Measurements from ENCODE around the gene PIEZO2.

PIEZO2 gene

DNA sequence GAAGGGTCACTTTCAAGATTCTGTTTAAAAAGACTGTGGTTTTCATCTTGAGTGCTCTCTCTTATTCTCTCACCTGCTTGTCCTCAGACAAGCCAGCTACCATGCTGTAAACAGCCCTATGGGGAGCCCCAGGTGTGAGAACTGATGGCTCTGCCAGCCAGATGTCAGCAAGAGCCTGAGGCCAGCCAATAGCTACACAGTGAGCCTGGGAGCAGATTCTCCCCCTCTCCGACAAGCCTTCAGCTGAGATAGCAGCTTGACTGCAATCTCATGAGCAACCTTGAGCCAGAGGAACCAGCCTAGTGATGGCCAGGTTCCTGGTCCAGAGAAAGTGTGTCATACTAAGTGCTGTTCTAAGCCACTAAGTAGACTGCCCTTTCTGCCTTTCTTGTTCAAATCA, 351.5 kb downstream of the PIEZO2 start:
- no peak overlapping the region for H3K27ac Mint-ChIP-seq
- peaks cover 3% of the 10 kb centered on the region for H3K27me3 Mint-ChIP-seq (ENCODE audit: low read depth)
- no peaks in the 10 kb centered on the region for H3K36me3 Mint-ChIP-seq (ENCODE audit: low read depth)
- no peaks in the 10 kb centered on the region for H3K9me3 Mint-ChIP-seq
- H3K4me1 Mint-ChIP-seq (ENCODE audit: low read depth): no peaks in the 10 kb centered on the region
- H3K4me3 Mint-ChIP-seq: no peak overlapping the region

DNA sequence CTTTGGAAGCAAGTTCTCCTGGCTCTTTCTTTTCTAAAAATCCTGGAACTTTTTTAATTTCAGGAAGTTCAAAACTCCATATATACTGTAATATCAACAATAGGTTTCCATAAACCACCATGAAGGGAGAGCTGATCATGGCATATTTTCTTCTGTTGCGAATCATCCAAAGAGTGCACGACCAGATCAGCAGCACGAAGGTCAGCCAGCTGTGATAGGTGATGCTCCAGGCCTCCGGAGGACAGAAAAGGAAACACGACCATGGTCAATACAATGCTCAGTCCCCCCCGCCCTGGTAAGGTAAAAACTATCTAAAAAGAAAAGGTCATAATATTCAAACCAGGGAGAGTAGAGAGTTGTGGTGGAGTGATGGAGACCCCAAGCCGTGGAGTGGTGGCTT, 354.6 kb downstream of the PIEZO2 start:
- Mint-ChIP-seq H3K27me3 (ENCODE audit: low read depth) (peaks cover 13% of the 10 kb centered on the region), H3K9me3 (no peaks in the 10 kb centered on the region), H3K4me3 (no peak overlapping the region), H3K27ac (no peak overlapping the region), H3K4me1 (ENCODE audit: low read depth) (no peaks in the 10 kb centered on the region), H3K36me3 (ENCODE audit: low read depth) (no peaks in the 10 kb centered on the region)

DNA sequence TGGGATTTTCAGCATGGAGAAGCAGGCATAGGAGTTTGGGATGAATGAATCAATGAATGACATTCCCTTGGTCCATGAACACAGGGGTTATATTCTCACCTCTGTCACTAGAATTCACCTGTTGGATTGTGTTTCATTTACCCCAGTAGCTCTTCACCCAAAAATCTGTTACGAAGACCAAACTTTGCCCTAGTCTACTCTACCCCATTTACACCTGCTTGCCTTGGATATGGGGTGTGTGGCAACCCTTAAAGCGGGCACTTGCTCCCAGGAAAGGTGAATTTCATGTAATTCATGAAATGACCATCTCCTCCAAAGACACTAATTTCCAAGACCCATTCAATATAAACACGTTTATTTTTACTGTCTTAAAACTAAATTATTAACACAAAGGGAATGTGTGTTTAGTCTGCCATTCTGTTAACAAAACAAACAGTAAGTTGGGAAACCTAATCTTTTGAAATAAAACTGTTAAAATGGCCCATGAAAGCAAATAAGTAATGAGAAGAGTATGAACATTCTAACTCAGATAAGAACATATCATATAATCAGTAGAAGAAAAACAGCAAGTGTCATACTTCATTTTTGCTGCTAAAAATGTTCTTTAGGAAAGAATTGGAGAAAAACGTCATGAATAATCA, 355.5 kb downstream of the PIEZO2 start:
- Mint-ChIP-seq H3K9me3 (no peaks in the 10 kb centered on the region), H3K4me1 (ENCODE audit: low read depth) (no peaks in the 10 kb centered on the region), H3K36me3 (ENCODE audit: low read depth) (no peaks in the 10 kb centered on the region), H3K4me3 (no peak overlapping the region), H3K27ac (no peak overlapping the region), H3K27me3 (ENCODE audit: low read depth) (peaks cover 18% of the 10 kb centered on the region)

DNA sequence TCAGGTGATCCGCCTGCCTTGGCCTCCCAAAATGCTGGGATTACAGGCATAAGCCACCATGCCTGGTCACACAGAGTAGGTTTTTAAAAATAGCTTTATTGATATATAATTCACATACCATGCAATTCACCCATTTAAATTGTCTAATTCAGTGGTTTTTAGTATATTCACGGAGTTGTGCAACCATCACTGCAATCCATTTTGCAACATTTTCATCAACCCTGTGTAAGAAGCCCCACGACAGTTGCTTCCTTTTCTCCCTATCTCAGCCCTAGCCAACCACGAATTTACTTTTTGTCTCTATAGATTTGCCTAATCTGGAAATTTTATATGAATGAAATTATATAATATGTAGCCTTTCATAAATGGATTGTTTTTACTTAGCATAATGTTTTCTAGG, 357.2 kb downstream of the PIEZO2 start:
- Mint-ChIP-seq H3K36me3 (ENCODE audit: low read depth) (no peaks in the 10 kb centered on the region), H3K9me3 (no peaks in the 10 kb centered on the region), H3K27me3 (ENCODE audit: low read depth) (peaks cover 25% of the 10 kb centered on the region), H3K27ac (no peak overlapping the region), H3K4me1 (ENCODE audit: low read depth) (peaks cover 4% of the 10 kb centered on the region), H3K4me3 (no peak overlapping the region)

DNA sequence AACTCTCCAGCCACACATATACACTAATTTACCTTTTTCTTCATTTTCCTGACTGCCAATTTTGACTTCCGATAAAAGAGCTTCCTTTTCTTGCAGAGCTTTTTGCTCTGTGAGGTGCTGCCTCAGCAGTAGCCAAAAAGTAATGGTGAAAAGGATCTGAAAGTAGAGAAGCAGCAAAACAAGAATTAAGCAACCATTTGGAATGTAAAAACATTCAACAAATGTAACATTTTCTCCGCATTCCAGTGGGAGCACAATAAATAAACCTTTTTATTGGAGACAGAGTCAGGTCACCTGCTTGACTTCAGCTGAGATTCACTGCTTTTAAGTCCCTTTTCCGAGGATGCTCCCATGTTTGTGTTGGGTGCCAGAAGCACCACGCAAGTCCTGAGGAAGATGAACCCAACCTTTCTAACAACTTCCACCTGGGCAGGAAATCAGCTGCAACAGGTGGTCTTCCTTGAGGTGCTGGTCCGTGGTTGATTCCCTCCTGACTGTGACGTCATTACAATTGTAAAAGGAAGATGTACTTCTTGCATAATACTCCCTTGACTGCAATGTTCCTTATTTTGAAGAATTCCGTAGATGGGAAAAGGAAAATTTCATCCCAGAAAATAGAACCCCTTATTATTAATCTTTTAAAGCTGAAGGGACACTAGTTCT, 358.1 kb downstream of the PIEZO2 start:
- no peaks in the 10 kb centered on the region for H3K9me3 Mint-ChIP-seq
- no peak overlapping the region for H3K4me3 Mint-ChIP-seq
- H3K4me1 Mint-ChIP-seq (ENCODE audit: low read depth): peaks cover 5% of the 10 kb centered on the region
- peaks cover 29% of the 10 kb centered on the region for H3K27me3 Mint-ChIP-seq (ENCODE audit: low read depth)
- no peak overlapping the region for H3K27ac Mint-ChIP-seq
- H3K36me3 Mint-ChIP-seq (ENCODE audit: low read depth): no peaks in the 10 kb centered on the region

DNA sequence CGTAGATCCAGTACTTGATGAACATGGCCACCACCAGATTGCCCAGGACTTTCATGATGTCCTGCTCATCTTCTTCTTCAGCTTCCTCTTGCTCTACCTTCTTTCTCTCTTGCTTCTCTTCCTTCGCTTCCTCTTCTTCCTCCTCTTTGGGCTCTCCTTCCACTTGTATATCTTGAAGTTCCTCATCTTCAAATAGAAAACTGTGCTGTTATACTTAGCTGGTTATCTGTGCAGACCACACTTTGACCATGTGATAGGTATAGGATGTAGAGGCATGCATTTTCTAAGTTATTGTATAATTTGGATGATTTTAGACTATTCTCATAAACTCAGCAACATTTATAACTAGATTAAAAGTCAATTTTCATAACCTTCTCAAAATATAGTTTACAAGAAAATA, 360.2 kb downstream of the PIEZO2 start:
- Mint-ChIP-seq H3K9me3 (no peaks in the 10 kb centered on the region), H3K27ac (no peak overlapping the region), H3K27me3 (ENCODE audit: low read depth) (peaks cover 50% of the 10 kb centered on the region), H3K4me3 (no peak overlapping the region), H3K4me1 (ENCODE audit: low read depth) (peaks cover 5% of the 10 kb centered on the region), H3K36me3 (ENCODE audit: low read depth) (no peaks in the 10 kb centered on the region)

DNA sequence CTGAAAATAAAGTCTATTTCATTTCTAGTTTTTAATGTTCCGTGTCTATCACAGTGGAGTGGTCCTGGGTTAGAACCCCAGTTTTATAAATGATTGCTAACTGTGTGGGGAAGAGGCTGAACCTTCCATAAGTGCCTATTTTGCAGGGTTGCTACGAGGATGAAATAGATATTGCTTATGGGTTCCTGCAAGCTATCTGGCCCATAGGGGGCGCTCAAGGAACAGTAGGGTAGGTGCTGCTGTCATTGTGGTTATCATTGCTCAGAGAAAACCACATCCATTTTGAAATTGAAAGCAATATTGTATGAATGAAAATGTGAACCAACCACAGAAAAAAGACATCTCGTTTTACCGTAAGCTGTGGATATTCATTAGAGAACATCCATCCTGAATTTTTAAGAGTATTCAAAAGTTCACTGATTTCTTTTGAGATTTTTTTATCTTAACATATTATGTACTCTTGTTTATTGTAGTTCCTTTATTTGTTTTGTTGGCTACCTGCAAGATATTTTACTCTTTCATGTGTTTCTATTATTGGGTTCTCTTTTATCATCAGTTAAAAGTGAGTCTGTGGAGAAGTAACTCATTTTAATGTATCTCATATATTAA, 362.0 kb downstream of the PIEZO2 start:
- H3K9me3 Mint-ChIP-seq: no peaks in the 10 kb centered on the region
- no peaks in the 10 kb centered on the region for H3K36me3 Mint-ChIP-seq (ENCODE audit: low read depth)

DNA sequence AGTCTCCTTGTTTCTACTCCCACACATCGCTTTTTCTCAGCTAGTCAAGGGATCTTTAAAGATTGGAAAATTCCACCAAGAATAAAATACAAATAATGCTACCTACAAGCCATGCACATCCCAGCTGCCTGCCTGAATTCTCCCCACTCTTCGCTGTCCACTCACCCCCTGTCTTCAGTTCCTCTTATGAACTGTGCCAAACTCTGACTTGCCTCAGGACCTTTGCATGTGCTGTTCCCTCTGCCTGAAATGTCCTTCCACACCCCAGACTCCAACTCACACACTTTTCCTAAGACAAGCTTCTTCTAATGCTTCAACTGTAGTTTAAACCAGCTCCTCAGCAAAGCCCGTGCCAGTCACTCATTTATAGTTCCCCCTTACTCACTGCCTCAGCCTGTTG, 363.6 kb downstream of the PIEZO2 start:
- no peak overlapping the region for H3K4me3 Mint-ChIP-seq
- no peaks in the 10 kb centered on the region for H3K9me3 Mint-ChIP-seq
- no peaks in the 10 kb centered on the region for H3K36me3 Mint-ChIP-seq (ENCODE audit: low read depth)
- H3K4me1 Mint-ChIP-seq (ENCODE audit: low read depth): peaks cover 5% of the 10 kb centered on the region
- H3K27me3 Mint-ChIP-seq (ENCODE audit: low read depth): peaks cover 53% of the 10 kb centered on the region
- no peak overlapping the region for H3K27ac Mint-ChIP-seq

More for the DNA sequence above, 362.0 kb downstream of the PIEZO2 start:
- Mint-ChIP-seq H3K27ac (no peak overlapping the region), H3K4me3 (no peak overlapping the region), H3K4me1 (ENCODE audit: low read depth) (peaks cover 5% of the 10 kb centered on the region), H3K27me3 (ENCODE audit: low read depth) (peaks cover 63% of the 10 kb centered on the region)

DNA sequence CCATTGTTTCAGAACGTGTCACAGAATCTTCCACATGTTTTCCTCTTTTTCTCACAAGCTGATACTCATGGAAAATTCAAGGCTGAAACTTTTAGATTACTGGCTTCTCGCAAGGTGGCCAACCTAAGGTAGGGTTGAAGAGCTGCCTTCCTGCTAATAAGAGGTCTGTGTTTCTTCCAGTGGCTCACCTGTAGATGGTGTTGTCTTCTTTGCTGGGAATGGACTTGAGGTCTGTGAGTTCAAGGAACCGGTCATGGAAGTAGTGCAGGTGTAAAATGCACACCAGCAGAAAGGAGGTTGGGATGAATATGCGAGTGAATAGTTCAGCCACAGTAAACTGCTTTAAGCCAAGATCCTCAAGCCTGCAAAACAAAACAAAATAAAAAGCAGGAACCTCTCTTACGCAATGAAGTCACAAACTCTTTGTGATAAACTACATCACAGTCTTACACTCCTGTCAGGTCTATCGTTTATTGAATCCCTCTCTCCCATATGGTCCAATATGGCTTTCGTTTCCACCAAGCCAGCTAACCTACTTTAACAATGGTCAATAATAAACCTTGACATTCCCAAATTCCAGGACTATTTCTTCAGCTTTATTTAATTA, 364.7 kb downstream of the PIEZO2 start:
- no peaks in the 10 kb centered on the region for H3K36me3 Mint-ChIP-seq (ENCODE audit: low read depth)
- peaks cover 55% of the 10 kb centered on the region for H3K27me3 Mint-ChIP-seq (ENCODE audit: low read depth)
- peaks cover 5% of the 10 kb centered on the region for H3K4me1 Mint-ChIP-seq (ENCODE audit: low read depth)
- no peak overlapping the region for H3K27ac Mint-ChIP-seq
- H3K4me3 Mint-ChIP-seq: no peak overlapping the region
- no peaks in the 10 kb centered on the region for H3K9me3 Mint-ChIP-seq

DNA sequence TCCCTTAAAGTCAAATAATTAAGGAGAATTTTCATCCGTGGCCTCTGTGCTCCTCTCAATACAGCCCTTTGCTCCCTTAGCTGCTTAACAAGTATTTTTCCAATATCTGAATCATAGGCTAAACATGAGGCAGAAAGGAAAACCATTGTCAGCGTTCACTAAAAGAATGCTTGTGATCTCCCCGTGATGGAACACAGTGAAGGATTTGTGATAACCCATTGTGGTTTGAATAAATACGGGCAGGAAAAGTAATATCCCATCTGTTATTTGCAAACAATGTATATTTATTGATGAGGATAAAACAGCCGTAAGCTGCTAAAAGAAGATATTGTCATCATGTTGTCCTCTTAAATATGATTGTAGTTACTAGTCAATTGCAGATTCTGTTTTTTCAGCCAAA, 365.4 kb downstream of the PIEZO2 start:
- Mint-ChIP-seq H3K4me1 (ENCODE audit: low read depth) (peaks cover 5% of the 10 kb centered on the region), H3K4me3 (no peak overlapping the region), H3K27ac (no peak overlapping the region), H3K36me3 (ENCODE audit: low read depth) (no peaks in the 10 kb centered on the region), H3K9me3 (no peaks in the 10 kb centered on the region), H3K27me3 (ENCODE audit: low read depth) (peaks cover 54% of the 10 kb centered on the region)

DNA sequence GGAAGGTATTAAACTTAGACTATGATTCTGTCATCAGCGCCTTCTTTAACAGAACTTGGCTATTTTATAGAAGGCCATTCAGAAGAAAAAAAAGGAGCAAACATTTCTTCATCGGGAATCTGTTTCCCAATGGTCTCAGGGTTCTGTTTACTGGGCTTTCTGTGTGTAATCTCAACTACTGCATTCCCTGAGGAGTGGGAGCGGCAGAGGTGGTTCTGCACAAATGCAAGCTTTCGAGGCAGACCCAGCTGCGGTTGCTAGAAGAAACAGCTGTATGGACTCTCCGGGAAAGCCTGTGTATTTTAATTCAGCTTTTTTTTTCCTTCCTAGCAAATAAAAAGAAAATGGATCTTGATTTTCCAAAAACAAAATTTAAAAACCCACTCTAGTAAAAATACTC, 372.9 kb downstream of the PIEZO2 start:
- no peak overlapping the region for H3K27ac Mint-ChIP-seq
- H3K27me3 Mint-ChIP-seq (ENCODE audit: low read depth): peaks cover 16% of the 10 kb centered on the region
- no peaks in the 10 kb centered on the region for H3K36me3 Mint-ChIP-seq (ENCODE audit: low read depth)
- no peak overlapping the region for H3K4me3 Mint-ChIP-seq
- H3K4me1 Mint-ChIP-seq (ENCODE audit: low read depth): no peaks in the 10 kb centered on the region
- H3K9me3 Mint-ChIP-seq: no peaks in the 10 kb centered on the region

DNA sequence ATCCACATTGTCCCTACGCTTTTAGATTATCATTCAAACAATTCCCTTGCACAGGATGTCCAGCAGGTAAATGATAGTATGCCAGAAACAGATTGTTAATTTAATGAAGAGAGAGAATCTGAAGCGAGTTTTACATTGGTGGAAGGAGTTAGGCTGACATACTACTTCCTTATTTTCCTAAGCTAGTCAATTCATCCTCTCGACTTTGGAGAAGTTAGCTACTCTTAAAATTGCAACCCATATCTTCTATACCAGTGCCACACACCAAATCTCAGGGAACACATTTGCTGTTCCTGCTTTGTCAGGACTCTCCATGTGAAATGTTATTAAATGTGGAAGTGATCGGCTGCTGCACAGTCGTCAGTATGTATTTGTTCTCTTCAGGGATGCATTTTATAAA, 374.3 kb downstream of the PIEZO2 start:
- Mint-ChIP-seq H3K4me1 (ENCODE audit: low read depth) (no peaks in the 10 kb centered on the region), H3K27me3 (ENCODE audit: low read depth) (peaks cover 16% of the 10 kb centered on the region), H3K36me3 (ENCODE audit: low read depth) (no peaks in the 10 kb centered on the region), H3K9me3 (no peaks in the 10 kb centered on the region), H3K4me3 (no peak overlapping the region), H3K27ac (no peak overlapping the region)

DNA sequence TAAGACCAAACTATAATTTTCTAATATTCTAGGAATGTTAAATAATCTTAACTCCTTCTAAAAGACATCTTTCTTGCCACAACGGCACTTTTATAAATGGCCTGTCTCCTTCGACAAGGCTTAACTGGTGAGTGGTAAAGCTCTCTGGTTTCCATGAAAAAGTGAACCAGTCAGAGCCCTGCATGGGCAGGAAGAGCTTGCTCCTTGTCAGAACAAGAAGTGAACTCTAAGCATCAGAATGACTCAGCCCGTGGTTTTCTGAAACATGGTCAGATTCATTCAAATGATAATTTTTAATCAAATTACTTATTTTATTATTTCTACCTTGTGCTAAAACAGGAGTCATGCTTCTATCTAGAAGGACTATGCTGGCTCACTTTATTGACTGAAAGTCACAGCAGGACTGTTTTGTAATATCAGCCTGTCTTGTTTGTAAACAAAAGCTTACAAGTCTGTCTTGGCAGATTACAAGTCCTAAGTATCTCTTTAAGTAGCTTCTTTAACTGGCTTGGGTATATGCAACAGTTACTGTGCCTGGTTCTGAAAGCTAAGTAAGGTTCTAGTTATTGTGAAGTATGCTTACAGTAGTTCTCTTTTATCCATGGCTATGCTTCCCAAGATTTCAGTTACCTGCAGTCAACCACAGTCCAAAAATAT, 378.2 kb downstream of the PIEZO2 start:
- Mint-ChIP-seq H3K36me3 (ENCODE audit: low read depth) (no peaks in the 10 kb centered on the region), H3K9me3 (no peaks in the 10 kb centered on the region), H3K27me3 (ENCODE audit: low read depth) (peaks cover 6% of the 10 kb centered on the region)

DNA sequence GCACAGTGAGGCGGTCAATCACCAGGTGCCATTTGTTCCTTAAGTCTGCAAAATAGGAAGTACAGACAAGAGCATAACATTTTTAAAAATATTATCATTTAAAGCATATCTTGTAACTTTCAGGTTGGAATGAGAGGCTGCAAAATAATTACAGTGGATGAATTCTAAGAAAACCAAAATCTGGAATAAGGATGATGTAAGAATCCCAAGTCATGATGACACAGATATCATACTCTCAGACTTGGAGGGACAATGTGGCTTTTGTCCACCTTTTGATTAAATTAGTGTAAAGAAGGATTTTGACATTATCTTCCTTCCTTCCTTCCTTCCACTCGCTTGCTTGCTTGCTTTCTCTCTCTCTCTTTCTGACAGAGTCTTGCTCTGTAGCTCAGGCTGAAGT, 379.1 kb downstream of the PIEZO2 start:
- Mint-ChIP-seq H3K9me3 (no peaks in the 10 kb centered on the region), H3K36me3 (ENCODE audit: low read depth) (no peaks in the 10 kb centered on the region), H3K27me3 (ENCODE audit: low read depth) (peaks cover 4% of the 10 kb centered on the region)

More for the DNA sequence above, 378.2 kb downstream of the PIEZO2 start:
- no peak overlapping the region for H3K4me3 Mint-ChIP-seq
- no peak overlapping the region for H3K27ac Mint-ChIP-seq
- no peaks in the 10 kb centered on the region for H3K4me1 Mint-ChIP-seq (ENCODE audit: low read depth)

More for the DNA sequence above, 379.1 kb downstream of the PIEZO2 start:
- H3K27ac Mint-ChIP-seq: no peak overlapping the region
- H3K4me1 Mint-ChIP-seq (ENCODE audit: low read depth): no peaks in the 10 kb centered on the region
- no peak overlapping the region for H3K4me3 Mint-ChIP-seq

Data from T-helper 1 cell treated with Interleukin-12 subunit alpha and Interleukin-12 subunit beta and Interleukin-4 antibody, amounts not matched to agents 30 μg/mL and 1 μg/mL, for 36 hours (primary cell).